GM18867 (cell line): Measurements from ENCODE around the gene DUSP18.
A peak's percentile ranks its signal among the peaks of the same experiment; 100 is the strongest.
"Not testable (repeated sequence)": the region's sequence is repeated elsewhere in the genome, so short reads cannot be mapped to it uniquely, and the experiment has no call there.

Experiments
- ATAC-seq: cut with Tn5 transposase; IDR thresholded peaks from one replicate; pipeline ENCODE4 v1.9.1; 2021; ENCODE audit warnings: mild to moderate bottlenecking, moderate library complexity; ENCODE audit not compliant: unreplicated experiment

The DUSP18 gene

DNA sequence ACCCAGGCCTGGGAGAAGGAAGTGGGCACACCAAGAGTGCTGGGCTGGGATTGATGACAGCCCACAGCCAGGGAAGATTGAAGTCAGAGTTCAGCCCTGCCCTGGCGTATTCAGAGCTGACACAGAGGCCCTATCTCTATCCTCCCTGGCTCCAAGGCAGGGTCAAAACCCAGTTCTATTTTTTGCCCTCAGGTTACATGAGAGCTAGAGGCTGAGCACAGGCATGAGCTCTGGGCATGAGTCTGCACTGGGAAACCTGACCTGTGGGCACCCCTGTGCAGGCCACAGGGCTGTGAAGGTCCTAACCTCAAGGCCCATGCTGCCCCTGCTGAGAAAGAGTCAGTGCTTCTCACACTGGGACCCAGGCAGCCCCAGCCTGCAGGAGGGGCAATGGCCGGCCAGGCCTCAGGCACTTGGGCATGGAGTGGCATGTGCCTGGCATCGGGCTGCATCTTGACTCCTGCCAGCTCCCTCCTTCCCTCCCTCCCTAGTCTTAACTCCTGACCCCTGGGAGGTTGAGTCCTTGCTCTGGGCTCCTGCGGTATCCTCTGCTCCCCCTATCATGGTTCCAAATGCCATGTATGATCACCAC is 26.7 kb downstream of the DUSP18 start:
- no peak for ATAC-seq

DNA sequence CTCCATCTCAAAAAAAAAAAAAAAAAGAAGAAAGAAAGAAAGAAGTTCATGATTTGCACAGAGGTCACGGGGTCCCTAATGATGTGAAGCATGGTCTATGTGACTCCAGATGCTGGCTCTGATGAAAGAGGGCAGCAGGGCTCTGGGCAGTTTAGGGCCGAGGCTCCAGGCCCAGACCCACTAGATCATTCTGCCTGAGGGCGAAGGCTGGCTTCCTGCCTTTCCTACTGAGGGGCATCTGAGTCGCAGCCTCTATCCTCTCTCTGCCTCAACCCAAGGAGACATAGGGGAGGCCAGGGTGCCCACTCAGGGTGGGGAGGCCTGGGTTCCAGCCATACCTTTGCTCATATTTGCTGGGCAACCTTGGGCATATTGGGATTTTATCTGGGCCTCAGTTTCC is 27.3 kb downstream of the DUSP18 start:
- no peak for ATAC-seq

DNA sequence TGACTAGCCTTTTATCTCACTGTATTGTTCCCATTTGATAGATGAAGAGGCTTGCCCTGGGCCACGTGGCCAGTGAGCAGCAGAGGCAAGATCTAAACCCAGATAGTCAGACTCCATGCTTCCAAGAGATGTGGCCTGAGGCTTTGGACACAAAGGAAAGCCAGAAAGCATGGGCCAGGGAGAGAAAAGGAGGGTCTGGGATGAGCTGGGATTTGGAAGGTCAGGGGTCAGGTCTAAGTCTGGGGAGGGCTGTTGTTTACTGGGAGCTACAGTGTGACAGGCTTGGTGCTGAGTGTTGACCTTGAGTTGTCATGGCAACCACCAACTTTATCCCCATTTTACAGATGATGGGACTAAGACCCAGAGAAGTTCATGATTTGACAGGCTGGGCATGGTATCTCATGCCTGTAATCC is 30.0 kb downstream of the DUSP18 start:
- no peak for ATAC-seq

DNA sequence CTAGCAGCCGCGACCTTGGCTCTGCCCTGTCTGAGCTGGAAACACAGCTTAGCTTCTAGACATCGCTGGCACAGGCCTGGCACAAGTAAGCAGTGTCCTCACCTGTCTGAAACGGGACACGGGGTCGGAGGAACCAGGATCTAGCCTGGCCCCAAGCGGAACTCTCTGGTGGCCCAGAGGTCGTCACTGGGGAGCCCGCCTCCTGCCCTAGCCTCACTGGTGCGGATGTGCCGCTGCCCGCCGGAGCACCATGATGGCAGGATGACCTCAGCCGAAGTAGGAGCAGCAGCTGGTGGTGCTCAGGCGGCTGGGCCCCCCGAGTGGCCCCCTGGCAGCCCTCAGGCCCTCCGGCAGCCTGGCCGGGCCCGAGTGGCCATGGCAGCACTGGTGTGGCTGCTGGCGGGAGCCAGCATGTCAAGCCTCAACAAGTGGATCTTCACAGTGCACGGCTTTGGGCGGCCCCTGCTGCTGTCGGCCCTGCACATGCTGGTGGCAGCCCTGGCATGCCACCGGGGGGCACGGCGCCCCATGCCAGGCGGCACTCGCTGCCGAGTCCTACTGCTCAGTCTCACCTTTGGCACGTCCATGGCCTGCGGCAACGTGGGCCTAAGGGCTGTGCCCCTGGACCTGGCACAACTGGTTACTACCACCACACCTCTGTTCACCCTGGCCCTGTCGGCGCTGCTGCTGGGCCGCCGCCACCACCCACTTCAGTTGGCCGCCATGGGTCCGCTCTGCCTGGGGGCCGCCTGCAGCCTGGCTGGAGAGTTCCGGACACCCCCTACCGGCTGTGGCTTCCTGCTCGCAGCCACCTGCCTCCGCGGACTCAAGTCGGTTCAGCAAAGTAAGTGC is 31.2 kb downstream of the DUSP18 start:
- ATAC-seq: no peak

DNA sequence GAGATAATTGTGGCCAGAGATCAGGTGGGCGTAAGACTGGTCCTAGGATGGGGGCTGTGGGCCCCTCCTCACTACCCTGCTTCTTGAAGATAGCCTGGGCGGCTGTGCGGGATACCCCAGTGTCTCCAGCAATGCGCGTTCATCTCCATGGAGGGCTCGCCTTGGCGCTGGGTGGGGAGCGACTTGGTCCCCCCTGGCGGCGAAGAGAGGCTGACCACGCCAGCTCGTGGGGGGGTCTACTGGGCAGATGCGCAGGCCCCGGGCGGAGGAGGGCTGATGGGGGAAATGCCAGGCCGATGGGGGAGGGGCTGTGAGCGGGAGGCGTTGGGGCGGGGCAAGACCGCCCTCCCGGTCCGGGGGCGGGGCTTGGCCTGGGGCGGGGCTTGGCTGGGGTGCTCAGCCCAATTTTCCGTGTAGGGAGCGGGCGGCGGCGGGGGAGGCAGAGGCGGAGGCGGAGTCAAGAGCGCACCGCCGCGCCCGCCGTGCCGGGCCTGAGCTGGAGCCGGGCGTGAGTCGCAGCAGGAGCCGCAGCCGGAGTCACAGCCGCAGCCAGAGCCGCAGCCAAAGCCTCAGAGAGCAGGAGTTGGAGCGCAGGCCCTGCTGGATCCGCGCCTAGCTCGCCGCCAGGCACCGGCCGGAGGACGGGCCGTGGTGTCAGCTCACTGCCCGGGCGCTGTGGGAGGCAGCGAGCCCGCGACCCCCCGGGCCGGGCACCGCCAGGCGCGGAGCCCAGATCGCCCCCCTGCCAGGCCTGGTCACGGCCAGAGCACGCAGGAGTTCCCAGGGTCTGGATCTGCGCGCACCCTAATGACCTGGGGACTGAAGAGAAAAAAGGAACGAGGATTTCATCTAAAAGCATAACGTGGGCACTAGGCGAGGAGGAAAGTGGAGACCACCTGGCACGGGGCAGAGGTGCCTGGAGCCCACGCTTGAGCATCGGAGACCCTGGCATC is 32.1 kb downstream of the DUSP18 start, which contains the start of gene SLC35E4:
TSS of gene SLC35E4 (plus strand) at position 509 of the 953 bp plus-strand sequence. CDS start 670 bp downstream, outside the sequence.
- ATAC-seq: peak; percentile 68

DNA sequence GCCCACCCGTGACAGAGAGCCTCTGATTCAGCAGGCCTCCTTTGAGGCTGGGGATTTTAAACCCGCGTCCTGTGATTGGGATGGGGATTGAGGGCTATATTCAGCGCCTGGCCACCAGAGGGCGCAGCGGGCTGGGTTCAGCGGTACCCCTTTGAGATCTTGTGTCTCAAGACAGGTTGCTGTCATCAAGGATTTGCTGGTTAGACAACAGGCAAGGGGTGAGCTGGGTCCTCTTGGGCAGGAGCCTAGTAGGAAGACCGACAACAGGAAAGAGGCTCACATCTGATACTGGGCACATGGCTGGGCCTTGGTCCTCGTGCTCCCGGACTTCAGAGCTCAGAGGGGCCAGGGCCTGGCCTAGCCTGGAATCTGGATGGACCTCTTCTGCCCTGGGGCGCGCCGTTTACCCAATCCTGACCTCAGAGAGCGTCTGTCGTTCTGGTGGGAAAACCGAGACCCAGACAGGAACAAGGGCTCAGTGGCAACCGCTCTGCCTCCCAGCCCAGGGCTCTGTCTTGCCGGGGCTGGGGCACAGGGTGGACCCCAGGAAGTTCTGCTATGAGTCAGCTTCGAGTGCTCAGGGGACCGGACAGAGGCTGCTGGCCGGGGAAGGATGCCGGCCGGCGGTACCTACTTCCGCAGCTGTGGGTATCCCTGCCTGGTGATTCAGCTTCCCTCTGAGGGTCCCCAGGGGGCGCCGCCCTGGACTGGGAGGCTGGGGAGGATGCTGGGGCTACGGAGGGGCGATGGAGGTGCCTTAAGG is 33.0 kb downstream of the DUSP18 start:
- ATAC-seq: peak; percentile 47

DNA sequence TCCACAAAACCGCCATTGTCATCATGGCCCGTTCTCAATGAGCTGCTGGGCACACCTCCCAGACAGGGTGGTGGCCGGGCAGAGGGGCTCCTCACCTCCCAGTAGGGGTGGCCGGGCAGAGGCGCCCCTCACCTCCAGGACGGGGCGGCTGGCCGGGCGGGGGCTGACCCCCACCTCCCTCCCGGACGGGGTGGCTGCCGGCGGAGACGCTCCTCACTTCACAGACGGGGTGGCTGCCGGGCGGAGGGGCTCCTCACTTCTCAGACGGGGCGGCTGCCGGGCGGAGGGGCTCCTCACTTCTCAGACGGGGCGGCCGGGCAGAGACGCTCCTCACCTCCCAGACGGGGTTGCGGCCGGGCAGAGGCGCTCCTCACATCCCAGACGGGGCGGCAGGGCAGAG is 36.2 kb downstream of the DUSP18 start:
- not testable (repeated sequence) for ATAC-seq

DNA sequence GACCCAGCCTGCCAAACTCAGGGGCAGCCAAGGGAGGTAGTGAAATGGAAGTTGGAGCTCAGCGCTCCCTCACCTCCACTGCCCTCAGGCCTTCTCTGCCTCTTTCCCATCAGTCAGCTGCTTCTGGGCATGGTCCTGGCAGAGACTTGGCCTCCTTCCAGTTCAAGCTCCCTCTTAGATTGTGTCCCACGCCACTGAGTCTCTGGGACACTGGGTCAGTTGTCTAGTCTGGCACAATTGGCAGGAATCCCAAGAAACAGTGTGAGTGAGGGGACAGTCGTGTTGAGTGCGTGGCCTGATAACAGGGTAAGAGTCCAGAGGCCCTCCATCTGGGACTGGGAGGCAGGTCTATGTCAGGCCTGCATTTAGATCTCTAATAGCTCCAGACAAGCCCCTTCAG is 39.2 kb downstream of the DUSP18 start:
- no peak for ATAC-seq

DNA sequence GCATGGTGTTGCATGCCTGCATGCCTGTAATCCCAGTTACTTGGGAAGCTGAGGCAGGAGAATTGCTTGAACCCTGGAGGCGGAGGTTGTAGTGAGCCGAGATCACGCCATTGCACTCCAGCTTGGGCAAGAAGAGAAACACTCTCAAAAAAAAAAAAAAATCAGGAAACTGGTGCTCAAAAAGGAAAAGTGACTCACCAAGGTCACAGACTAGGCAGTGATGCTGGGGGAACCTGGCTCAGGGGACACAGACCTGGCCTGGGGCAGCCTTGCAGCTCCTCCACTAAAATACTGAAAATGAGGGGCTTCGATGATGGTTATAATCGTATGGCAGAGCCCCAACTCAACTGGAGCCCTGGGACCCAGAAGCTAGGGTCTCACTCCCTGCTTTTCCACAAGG is 40.2 kb downstream of the DUSP18 start:
- no peak for ATAC-seq

DNA sequence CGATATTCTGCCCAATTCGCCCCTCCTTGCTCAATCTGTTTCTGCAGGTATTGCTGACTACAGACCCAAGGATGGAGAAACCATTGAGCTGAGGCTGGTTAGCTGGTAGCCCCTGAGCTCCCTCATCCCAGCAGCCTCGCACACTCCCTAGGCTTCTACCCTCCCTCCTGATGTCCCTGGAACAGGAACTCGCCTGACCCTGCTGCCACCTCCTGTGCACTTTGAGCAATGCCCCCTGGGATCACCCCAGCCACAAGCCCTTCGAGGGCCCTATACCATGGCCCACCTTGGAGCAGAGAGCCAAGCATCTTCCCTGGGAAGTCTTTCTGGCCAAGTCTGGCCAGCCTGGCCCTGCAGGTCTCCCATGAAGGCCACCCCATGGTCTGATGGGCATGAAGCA is 41.3 kb downstream of the DUSP18 start:
- ATAC-seq: no peak

DNA sequence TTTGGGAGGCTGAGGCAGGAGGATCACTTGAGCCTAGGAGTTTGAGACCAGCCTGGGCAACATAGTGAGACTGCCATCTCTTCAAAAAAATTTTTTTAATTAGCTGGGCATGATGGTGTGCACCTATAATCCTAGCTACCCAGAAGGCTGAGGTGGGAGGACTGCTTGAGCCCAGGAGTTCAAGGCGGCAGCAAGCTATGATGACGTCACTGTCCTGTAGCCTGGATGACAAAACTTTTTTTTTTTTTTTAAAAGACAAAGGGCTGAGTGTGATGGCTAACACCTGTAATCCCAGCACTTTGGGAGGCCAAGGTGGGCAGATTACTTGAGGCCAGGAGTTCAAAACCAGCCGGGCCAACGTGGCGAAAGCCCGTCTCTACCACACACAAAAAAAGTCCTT is 47.8 kb downstream of the DUSP18 start:
- not testable (repeated sequence) for ATAC-seq

DNA sequence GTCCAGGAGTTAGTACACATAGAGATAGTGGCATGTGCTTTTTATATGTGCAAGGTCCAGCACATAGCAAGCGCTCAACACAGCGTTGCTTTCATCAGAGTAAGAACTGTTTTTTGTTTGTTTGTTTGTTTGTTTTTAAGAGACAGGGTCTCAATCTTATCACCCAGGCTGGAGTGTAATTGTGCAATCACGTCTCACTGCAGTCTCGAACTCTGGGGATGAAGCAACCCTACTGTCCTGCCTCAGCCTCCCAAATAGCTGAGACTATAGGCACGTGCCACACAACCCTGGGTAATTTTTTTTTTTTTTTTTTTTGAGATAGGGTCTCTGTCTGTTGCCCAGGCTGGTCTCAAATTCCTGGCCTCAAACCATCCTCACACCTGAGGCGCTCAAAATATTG is 49.9 kb downstream of the DUSP18 start:
- no peak for ATAC-seq

DNA sequence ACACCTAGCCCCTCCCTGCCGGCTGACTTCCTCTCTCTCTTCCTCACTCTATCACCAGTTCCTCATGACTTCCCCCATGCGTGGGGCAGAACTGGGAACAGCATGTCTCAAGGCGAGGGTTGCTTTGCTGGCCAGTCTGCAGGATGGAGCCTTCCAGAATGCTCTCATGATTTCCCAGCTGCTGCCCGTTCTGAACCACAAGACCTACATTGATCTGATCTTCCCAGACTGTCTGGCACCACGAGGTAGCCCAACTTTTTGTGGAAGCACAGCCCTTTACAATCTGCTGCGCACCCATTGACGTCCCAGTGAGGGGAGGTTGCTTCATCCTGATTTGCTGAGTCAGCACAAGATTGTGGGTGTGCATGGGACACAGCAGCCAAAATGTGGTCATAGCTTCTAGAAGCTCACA is 52.1 kb downstream of the DUSP18 start:
- ATAC-seq: no peak

DNA sequence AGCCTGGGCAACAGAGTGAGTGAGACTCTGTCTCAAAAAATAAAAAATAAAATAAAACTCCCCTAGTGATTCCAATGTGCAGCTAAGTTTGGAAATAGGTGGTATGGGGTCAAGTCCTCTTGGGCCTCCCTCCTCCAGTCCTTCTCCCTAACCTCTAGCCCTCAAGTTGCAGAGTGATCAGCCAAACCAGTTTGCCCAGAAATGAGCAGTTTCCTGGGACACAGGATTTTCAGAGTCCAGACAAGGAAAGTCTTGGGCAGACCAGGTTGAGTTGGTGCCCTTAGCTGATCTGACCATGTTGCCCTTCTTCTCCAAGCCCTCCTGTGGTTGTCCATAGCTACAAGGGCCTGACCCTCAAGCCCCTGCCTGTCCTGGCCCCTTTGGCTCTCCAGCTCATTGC is 52.8 kb downstream of the DUSP18 start:
- no peak for ATAC-seq

DNA sequence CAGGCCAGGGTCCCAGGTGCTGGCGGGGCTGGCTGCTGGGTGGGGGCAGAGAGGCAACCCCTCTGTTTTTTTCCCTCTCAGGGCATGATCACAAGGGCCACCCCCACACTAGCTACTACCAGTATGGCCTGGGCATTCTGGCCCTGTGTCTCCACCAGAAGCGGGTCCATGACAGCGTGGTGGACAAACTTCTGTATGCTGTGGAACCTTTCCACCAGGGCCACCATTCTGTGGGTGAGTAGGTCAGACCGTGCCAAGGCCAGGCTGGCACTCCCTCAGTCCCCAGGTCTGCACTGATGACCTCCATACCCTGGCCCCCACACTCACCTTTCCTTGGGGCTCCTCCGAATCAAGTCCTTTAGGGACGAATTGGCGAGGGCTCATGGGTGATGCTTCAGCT is 53.4 kb downstream of the DUSP18 start:
- no peak for ATAC-seq

DNA sequence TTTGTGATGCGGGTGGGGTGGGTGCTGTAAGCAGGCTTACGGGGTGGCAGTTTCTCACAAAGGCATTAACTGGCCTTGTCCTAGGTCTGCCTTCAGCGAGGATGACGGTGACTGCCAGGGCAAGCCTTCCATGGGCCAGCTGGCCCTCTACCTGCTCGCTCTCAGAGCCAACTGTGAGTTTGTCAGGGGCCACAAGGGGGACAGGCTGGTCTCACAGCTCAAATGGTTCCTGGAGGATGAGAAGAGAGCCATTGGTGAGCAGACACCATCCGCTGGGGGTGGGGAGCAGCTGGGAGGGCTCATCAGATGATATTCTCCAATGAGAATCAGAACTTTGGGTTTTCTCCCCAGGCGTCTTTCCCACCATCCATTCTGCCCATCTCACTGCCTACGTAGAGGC is 54.9 kb downstream of the DUSP18 start:
- ATAC-seq: no peak
